Fibroblast of lung (primary cell): Measurements from ENCODE around the gene NHLH2. TPM values are rescaled to one million over a fixed set of nuclear protein-coding genes. Genes with fewer than 3 reads are reported as not detected.

ENCODE experiments used
- DNase-seq, 2 donors: peaks; one replicate each; pipeline versions ENCODE4 v3.0.0 to v3.0.0-alpha.2; 2010; ENCODE audit warnings: low read depth in 2 of 2
- H2AFZ ChIP-seq: 2 replicates; pipeline ENCODE4 v1.5.1; 2012; ENCODE audit warnings: low read length, control low read depth, inconsistent platforms
- H3K27ac ChIP-seq: 2 replicates; pipeline ENCODE4 v1.5.1; 2011; ENCODE audit warnings: low read length, control low read depth; ENCODE audit not compliant: insufficient read depth
- H3K27me3 ChIP-seq: 2 replicates; pipeline ENCODE4 v1.5.1; 2011; ENCODE audit warnings: mild to moderate bottlenecking, low read length; ENCODE audit not compliant: control insufficient read depth, insufficient read depth
- H3K36me3 ChIP-seq: 2 replicates; pipeline ENCODE4 v1.5.1; 2011; ENCODE audit warnings: low read length; ENCODE audit not compliant: control insufficient read depth, insufficient read depth
- H3K4me1 ChIP-seq: 2 replicates; pipeline ENCODE4 v1.5.1; 2011; ENCODE audit warnings: low read length; ENCODE audit not compliant: control insufficient read depth, insufficient read depth; ENCODE audit errors: extremely low read depth
- H3K4me2 ChIP-seq: 2 replicates; pipeline ENCODE4 v1.5.1; 2011; ENCODE audit warnings: low read length, control low read depth; ENCODE audit not compliant: insufficient read depth; ENCODE audit errors: extremely low read depth
- H3K4me3 ChIP-seq, 4 experiments: fragments of 200-600 bp in 1 of 4; sonication (generic) in 1 of 4; replicated peaks in 1 of 4; 2 replicates each; pipeline ENCODE4 v1.5.1; 2011 to 2016; ENCODE audit warnings: low read length in 4 of 4, low read depth in 3 of 4, mild to moderate bottlenecking in 3 of 4, control low read depth in 2 of 4, inconsistent platforms in 1 of 4, mixed read lengths in 1 of 4; ENCODE audit not compliant: insufficient read depth in 1 of 4; ENCODE audit errors: control extremely low read depth in 1 of 4
- H3K79me2 ChIP-seq: 2 replicates; pipeline ENCODE4 v1.5.1; 2012; ENCODE audit warnings: mild to moderate bottlenecking, low read length, inconsistent platforms; ENCODE audit not compliant: control insufficient read depth, insufficient read depth
- H3K9ac ChIP-seq: 2 replicates; pipeline ENCODE4 v1.5.1; 2011; ENCODE audit warnings: mild to moderate bottlenecking, low read length, control low read depth; ENCODE audit not compliant: insufficient read depth
- H3K9me3 ChIP-seq: 2 replicates; pipeline ENCODE4 v1.5.1; 2012; ENCODE audit warnings: low read depth, low read length; ENCODE audit not compliant: control insufficient read depth, insufficient read depth
- H4K20me1 ChIP-seq: 2 replicates; pipeline ENCODE4 v1.5.1; 2011; ENCODE audit warnings: low read length; ENCODE audit not compliant: control insufficient read depth, insufficient read depth; ENCODE audit errors: extremely low read depth
- EZH2 ChIP-seq: IDR thresholded peaks from 2 replicates; pipeline ENCODE4 v1.5.1; 2012; ENCODE audit warnings: low read length, control low read depth, mild to moderate bottlenecking; ENCODE audit errors: missing control alignments
- polyA plus RNA-seq, 2 donors: library from polyadenylated mRNA; depleted of rRNA in 1 of 2; stranded (reverse) in 1 of 2; unstranded in 1 of 2; fragments of >200 nt; gene quantifications; 2 replicates each; pipeline ENCODE4 v1.2.1, GENCODE V29; 2011 to 2012; ENCODE audit warnings: missing spikeins in 1 of 2
- total RNA-seq: library from RNA; depleted of rRNA; stranded (reverse); fragments of >200 nt; gene quantifications from 2 replicates; pipeline ENCODE4 v1.2.1, GENCODE V29; 2014
- TF ChIP-seq, protein P1 (sequence below), 2 donors: IDR thresholded peaks in 1 of 2; conservative IDR thresholded peaks in 1 of 2; 1 replicate in 1 of 2; 2 replicates in 1 of 2; pipeline ENCODE4 v1.5.1; 2011 to 2012; ENCODE audit warnings: low read length in 2 of 2, control low read depth in 1 of 2, inconsistent platforms in 1 of 2, low read depth in 1 of 2, mild to moderate bottlenecking in 1 of 2

Gene NHLH2
- total and polyA plus RNA-seq, 2 donors (not counting 1 experiment from before 2014, with no cell fraction given) = not detected

DNA sequence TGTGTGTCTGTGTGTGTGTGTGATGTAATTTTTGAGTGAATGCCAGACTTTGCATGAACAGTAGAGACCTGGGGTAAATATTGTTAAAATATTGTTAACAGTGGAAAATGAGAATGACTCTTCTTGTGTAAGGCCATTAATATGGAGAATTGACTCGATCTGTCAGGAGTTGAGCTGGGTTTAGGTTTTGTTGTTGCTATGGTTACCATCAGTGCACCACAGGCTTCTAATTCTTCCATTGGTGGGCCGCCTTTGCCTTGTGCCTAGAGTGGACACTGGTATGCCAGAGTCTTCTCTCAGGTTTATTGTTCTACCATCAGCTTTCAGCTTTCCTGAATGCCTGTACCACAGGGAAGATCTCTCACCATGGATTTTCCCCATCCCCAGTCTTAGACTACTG, 10.0 kb upstream of the NHLH2 start:
- no peak overlapping the region for H2AFZ ChIP-seq
- H3K9ac ChIP-seq = no peak overlapping the region

DNA sequence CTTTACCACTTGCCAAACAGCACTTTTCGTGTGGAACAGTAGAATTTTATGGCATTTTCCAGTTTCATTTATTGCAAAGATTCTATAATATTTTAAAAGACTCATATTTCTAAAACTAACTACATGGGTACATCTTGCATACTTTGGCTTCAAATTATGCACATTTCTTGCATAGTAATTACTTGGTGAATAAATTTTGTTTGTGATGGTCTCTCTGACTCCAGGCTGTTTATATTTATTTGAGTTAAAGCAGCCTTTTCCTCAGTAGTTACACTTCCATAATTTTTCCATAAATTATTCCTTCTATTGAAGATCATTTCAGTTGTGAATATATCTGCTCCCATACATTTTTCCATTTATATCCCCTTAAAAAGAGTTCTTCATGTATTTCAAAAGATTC, 6.9 kb upstream of the NHLH2 start:
- no peak overlapping the region for H2AFZ ChIP-seq
- no peak overlapping the region for H3K9ac ChIP-seq
- no peak overlapping the region for H3K27ac ChIP-seq
- no peaks in the 10 kb centered on the region for H3K79me2 ChIP-seq
- DNase-seq = no peak
- H3K27me3 ChIP-seq = peaks cover 7% of the 10 kb centered on the region
- no peaks in the 10 kb centered on the region for H3K4me1 ChIP-seq
- H3K36me3 ChIP-seq = no peaks in the 10 kb centered on the region
- H3K4me2 ChIP-seq = no peak overlapping the region
- TF ChIP-seq, protein P1, sequence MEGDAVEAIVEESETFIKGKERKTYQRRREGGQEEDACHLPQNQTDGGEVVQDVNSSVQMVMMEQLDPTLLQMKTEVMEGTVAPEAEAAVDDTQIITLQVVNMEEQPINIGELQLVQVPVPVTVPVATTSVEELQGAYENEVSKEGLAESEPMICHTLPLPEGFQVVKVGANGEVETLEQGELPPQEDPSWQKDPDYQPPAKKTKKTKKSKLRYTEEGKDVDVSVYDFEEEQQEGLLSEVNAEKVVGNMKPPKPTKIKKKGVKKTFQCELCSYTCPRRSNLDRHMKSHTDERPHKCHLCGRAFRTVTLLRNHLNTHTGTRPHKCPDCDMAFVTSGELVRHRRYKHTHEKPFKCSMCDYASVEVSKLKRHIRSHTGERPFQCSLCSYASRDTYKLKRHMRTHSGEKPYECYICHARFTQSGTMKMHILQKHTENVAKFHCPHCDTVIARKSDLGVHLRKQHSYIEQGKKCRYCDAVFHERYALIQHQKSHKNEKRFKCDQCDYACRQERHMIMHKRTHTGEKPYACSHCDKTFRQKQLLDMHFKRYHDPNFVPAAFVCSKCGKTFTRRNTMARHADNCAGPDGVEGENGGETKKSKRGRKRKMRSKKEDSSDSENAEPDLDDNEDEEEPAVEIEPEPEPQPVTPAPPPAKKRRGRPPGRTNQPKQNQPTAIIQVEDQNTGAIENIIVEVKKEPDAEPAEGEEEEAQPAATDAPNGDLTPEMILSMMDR (conservative IDR thresholded peaks at IDR 0.05 in 1 of 2, IDR thresholded peaks at IDR 0.05 in 1 of 2; ENCODE audit: low read depth in 1 of 2, low read length in 2 of 2) = no peak
- no peak for TF ChIP-seq EZH2
- no peaks in the 10 kb centered on the region for H3K9me3 ChIP-seq
- no peak overlapping the region for H3K4me3 ChIP-seq
- no peaks in the 10 kb centered on the region for H4K20me1 ChIP-seq

More for the DNA sequence above, 10.0 kb upstream of the NHLH2 start:
- H3K79me2 ChIP-seq = no peaks in the 10 kb centered on the region
- peaks cover 3% of the 10 kb centered on the region for H3K27me3 ChIP-seq
- no peaks in the 10 kb centered on the region for H3K36me3 ChIP-seq
- H3K4me1 ChIP-seq = no peaks in the 10 kb centered on the region
- DNase-seq = no peak
- no peaks in the 10 kb centered on the region for H3K9me3 ChIP-seq
- no peak overlapping the region for H3K4me3 ChIP-seq
- no peak overlapping the region for H3K4me2 ChIP-seq
- TF ChIP-seq, protein P1 (conservative IDR thresholded peaks at IDR 0.05 in 1 of 2, IDR thresholded peaks at IDR 0.05 in 1 of 2; ENCODE audit: low read depth in 1 of 2, low read length in 2 of 2) = no peak
- no peak for TF ChIP-seq EZH2
- no peak overlapping the region for H3K27ac ChIP-seq
- H4K20me1 ChIP-seq = no peaks in the 10 kb centered on the region

DNA sequence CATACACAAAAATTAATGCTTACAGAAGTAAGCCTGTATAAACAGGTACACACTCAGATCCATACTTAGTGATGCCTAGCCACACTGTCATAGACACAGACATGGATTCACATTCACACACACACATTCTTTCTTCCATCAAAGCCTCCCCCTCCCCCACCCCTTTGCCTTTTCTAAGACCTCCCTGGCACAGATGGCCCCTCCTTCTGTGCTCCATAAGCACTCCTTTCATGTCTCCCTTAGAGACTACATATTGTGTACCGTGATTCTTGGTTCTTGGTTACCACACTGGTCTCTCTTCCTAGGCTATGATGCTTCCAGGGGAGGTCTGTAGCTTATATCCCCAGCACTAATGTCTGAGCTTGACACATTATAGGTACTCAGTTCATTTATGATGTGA, 2.0 kb upstream of the NHLH2 start:
- H3K9ac ChIP-seq = no peak overlapping the region
- peaks cover 41% of the 10 kb centered on the region for H3K27me3 ChIP-seq
- no peak for TF ChIP-seq EZH2
- TF ChIP-seq, protein P1 (conservative IDR thresholded peaks at IDR 0.05 in 1 of 2, IDR thresholded peaks at IDR 0.05 in 1 of 2; ENCODE audit: low read depth in 1 of 2, low read length in 2 of 2) = no peak
- H3K4me1 ChIP-seq = peaks cover 4% of the 10 kb centered on the region
- H3K4me3 ChIP-seq = no peak overlapping the region
- no peak for DNase-seq
- no peak overlapping the region for H3K27ac ChIP-seq
- no peak overlapping the region for H3K4me2 ChIP-seq
- H3K79me2 ChIP-seq = no peaks in the 10 kb centered on the region
- H4K20me1 ChIP-seq = no peaks in the 10 kb centered on the region
- H3K9me3 ChIP-seq = no peaks in the 10 kb centered on the region
- no peaks in the 10 kb centered on the region for H3K36me3 ChIP-seq
- H2AFZ ChIP-seq = no peak overlapping the region
